ENCODE results near the gene STAT2.

GRCh38 chr12:56334490-56334793, 25.5 kb downstream of the STAT2 start:
- no peak for TF ChIP-seq EZH2 (IDR thresholded peaks at IDR 0.05)
- no peak for TF ChIP-seq POLR2AphosphoS5 (IDR thresholded peaks at IDR 0.05; ENCODE audit: borderline replicate concordance, low read depth, low read length)

Data from SK-N-MC (cell line).